ENCODE measurements around the gene GFOD2.
"Not testable (repeated sequence)": the region's sequence is repeated elsewhere in the genome, so short reads cannot be mapped to it uniquely, and the experiment has no call there.

The GFOD2 gene

GRCh38 chr16:67697422-67698185 lies 21.5 kb downstream of the GFOD2 start:
- TF ChIP-seq CTCF (conservative IDR thresholded peaks at IDR 0.05; ENCODE audit: control insufficient read depth, insufficient read depth, low read depth, low read length), result no peak
- DNase-seq (ENCODE audit: low read depth), result no peak
- H3K4me3 ChIP-seq (ENCODE audit: control insufficient read depth, low read depth, low read length), result no peak overlapping the region

- no peak for DNase-seq (ENCODE audit: low read depth)
- no peak overlapping the region for H3K4me3 ChIP-seq (ENCODE audit: control insufficient read depth, low read depth, low read length)
- TF ChIP-seq CTCF (conservative IDR thresholded peaks at IDR 0.05; ENCODE audit: control insufficient read depth, insufficient read depth, low read depth, low read length), result no peak
Observed at GRCh38 chr16:67694611-67695010, 24.5 kb downstream of the GFOD2 start.

- H3K4me3 ChIP-seq (ENCODE audit: control insufficient read depth, low read depth, low read length); DNase-seq (ENCODE audit: low read depth): not testable (repeated sequence)
Observed at GRCh38 chr16:67693517-67694285, 25.4 kb downstream of the GFOD2 start.

- H3K4me3 ChIP-seq (ENCODE audit: control insufficient read depth, low read depth, low read length), result no peak overlapping the region
- DNase-seq (ENCODE audit: low read depth), result no peak
- TF ChIP-seq CTCF (conservative IDR thresholded peaks at IDR 0.05; ENCODE audit: control insufficient read depth, insufficient read depth, low read depth, low read length), result no peak
Observed at GRCh38 chr16:67685388-67686112, 33.6 kb downstream of the GFOD2 start.

- H3K4me3 ChIP-seq (ENCODE audit: control insufficient read depth, low read depth, low read length), result no peak overlapping the region
- DNase-seq (ENCODE audit: low read depth), result no peak
- no peak for TF ChIP-seq CTCF (conservative IDR thresholded peaks at IDR 0.05; ENCODE audit: control insufficient read depth, insufficient read depth, low read depth, low read length)
Observed at GRCh38 chr16:67683767-67684166, 35.3 kb downstream of the GFOD2 start.

- DNase-seq (ENCODE audit: low read depth), result no peak
- no peak for TF ChIP-seq CTCF (conservative IDR thresholded peaks at IDR 0.05; ENCODE audit: control insufficient read depth, insufficient read depth, low read depth, low read length)
- H3K4me3 ChIP-seq (ENCODE audit: control insufficient read depth, low read depth, low read length), result no peak overlapping the region
Observed at GRCh38 chr16:67679935-67680897, 38.9 kb downstream of the GFOD2 start.
